K562 (cell line): Measurements from ENCODE around the gene EIF2S3. TPM values are rescaled to one million over a fixed set of nuclear protein-coding genes. Genes with fewer than 3 reads are reported as not detected.

Source experiments
- ATF7 ChIP-seq: fragments of 450-650 bp; IDR thresholded peaks from 2 replicates; pipeline ENCODE4 v1.7.1; 2014; ENCODE audit warnings: mild to moderate bottlenecking, moderate library complexity
- BDP1 ChIP-seq: IDR thresholded peaks from 3 replicates; pipeline ENCODE4 v1.6.1; 2011; ENCODE audit not compliant: insufficient read length, insufficient read depth
- BHLHE40 ChIP-seq: IDR thresholded peaks from 2 replicates; pipeline ENCODE4 v1.6.1; 2011; ENCODE audit warnings: low read length, improper control_type of control experiment
- CCAR2 ChIP-seq: fragments of 200-400 bp; formaldehyde crosslinking; IDR thresholded peaks from 2 replicates; pipeline ENCODE4 v1.6.1; 2017; ENCODE audit warnings: mild to moderate bottlenecking, low read depth, low read length
- CHCHD3 ChIP-seq: fragments of 250-450 bp; sonication (Bioruptor Pico); IDR thresholded peaks from 2 replicates; pipeline ENCODE4 v2.1.2; 2022; ENCODE audit warnings: mild to moderate bottlenecking
- GATAD2B ChIP-seq: fragments of 450-650 bp; IDR thresholded peaks from 2 replicates; pipeline ENCODE4 v1.6.1; 2017; ENCODE audit warnings: mild to moderate bottlenecking, borderline replicate concordance
- JUND ChIP-seq, 2 experiments: IDR thresholded peaks; 2 replicates in 1 of 2; 3 replicates in 1 of 2; pipeline ENCODE4 v1.6.1; 2011; ENCODE audit warnings: borderline replicate concordance in 2 of 2, low read depth in 2 of 2, low read length in 2 of 2, improper control_type of control experiment in 1 of 2, missing biosample characterization in 1 of 2, missing genetic modification characterization in 1 of 2, missing genetic modification reagents in 1 of 2
- KAT2B ChIP-seq: IDR thresholded peaks from one replicate; pipeline ENCODE4 v1.6.1; 2012; ENCODE audit warnings: low read depth, mild to moderate bottlenecking, control low read depth, inconsistent platforms, low read length, moderate library complexity
- LCOR ChIP-seq: sonication (generic); formaldehyde crosslinking; IDR thresholded peaks from 2 replicates; pipeline ENCODE4 v1.8.0; 2022; ENCODE audit warnings: mild to moderate bottlenecking, missing genetic modification reagents
- NFE2L1 ChIP-seq: fragments of 450-650 bp; IDR thresholded peaks from 2 replicates; pipeline ENCODE4 v1.6.1; 2016; ENCODE audit warnings: missing genetic modification characterization, low read depth, mild to moderate bottlenecking, missing compliant biosample characterization, moderate library complexity, borderline replicate concordance
- POLR2A ChIP-seq: fragments of 450-650 bp; conservative IDR thresholded peaks from 2 replicates; pipeline ENCODE4 v1.6.1; 2016
- POLR2H ChIP-seq: IDR thresholded peaks from 2 replicates; pipeline ENCODE4 v1.6.1; 2016; ENCODE audit warnings: missing genetic modification characterization, low read depth, mild to moderate bottlenecking, control low read depth, missing compliant biosample characterization, moderate library complexity
- SMARCC2 ChIP-seq: fragments of 450-650 bp; IDR thresholded peaks from 2 replicates; pipeline ENCODE4 v1.6.1; 2017; ENCODE audit warnings: antibody characterized with exemption, moderate library complexity, mild to moderate bottlenecking, low read depth
- TCF7 ChIP-seq: sonication (generic); IDR thresholded peaks from 2 replicates; pipeline ENCODE4 v1.6.1; 2016; ENCODE audit warnings: antibody characterized with exemption, borderline replicate concordance
- YY1 ChIP-seq, 3 experiments: IDR thresholded peaks; 2 replicates each; pipeline ENCODE4 v1.6.1; 2011; ENCODE audit warnings: low read length in 2 of 3, mild to moderate bottlenecking in 2 of 3, moderate library complexity in 2 of 3, borderline replicate concordance in 1 of 3, control low read depth in 1 of 3, low read depth in 1 of 3; ENCODE audit not compliant: insufficient read depth in 3 of 3, insufficient replicate concordance in 2 of 3, control insufficient read depth in 1 of 3, insufficient read length in 1 of 3; ENCODE audit errors: extremely low read depth in 1 of 3
- polyA plus RNA-seq, 8 experiments: library from polyadenylated mRNA; depleted of rRNA in 4 of 8; stranded (reverse) in 5 of 8; unstranded in 3 of 8; fragments of >200 nt; fragmentation: Nextera tagmentation in 2 of 8; fragmentation: Illumina TruSeq in 1 of 8; extraction: Ambion mirVana in 2 of 8; extraction: Trizol in 1 of 8; gene quantifications; 2 replicates each; pipeline versions ENCODE4 v1.2.1 to v1.2.3, GENCODE V29; 2011 to 2014; ENCODE audit warnings: inconsistent platforms in 1 of 8, missing spikeins in 1 of 8
- total RNA-seq, 7 experiments: library from RNA; depleted of rRNA in 6 of 7; stranded (reverse); fragments of >200 nt in 6 of 7; fragmentation: Illumina TruSeq in 2 of 7; extraction: Trizol in 2 of 7; gene quantifications; 2 replicates each; pipeline versions ENCODE4 v1.2.1 to v1.2.3, GENCODE V29; 2011 to 2021; ENCODE audit warnings: low replicate concordance in 1 of 7
- TF ChIP-seq, protein P1 (sequence below): fragments of 450-650 bp; IDR thresholded peaks from 2 replicates; pipeline ENCODE4 v1.6.1; 2017; ENCODE audit warnings: mild to moderate bottlenecking, moderate library complexity
- TF ChIP-seq, protein P2 (sequence below): IDR thresholded peaks from 2 replicates; pipeline ENCODE4 v1.6.1; 2014; ENCODE audit warnings: antibody characterized with exemption
- TF ChIP-seq, protein P3 (sequence below): fragments of 450-650 bp; IDR thresholded peaks from one replicate; pipeline ENCODE4 v1.6.1; 2018; ENCODE audit warnings: mild to moderate bottlenecking, moderate library complexity; ENCODE audit not compliant: partially characterized antibody
- TF ChIP-seq, protein P4 (sequence below): sonication (generic); formaldehyde crosslinking; IDR thresholded peaks from 2 replicates; pipeline ENCODE4 v1.8.0; 2022; ENCODE audit warnings: missing genetic modification reagents, mild to moderate bottlenecking, moderate library complexity, borderline replicate concordance

The EIF2S3 gene
- total and polyA plus RNA-seq, 9 of the 15 experiments (the other 6 are each of a cell fraction or from before 2014, with no cell fraction given) = 148 to 439 (median 275) TPM

DNA sequence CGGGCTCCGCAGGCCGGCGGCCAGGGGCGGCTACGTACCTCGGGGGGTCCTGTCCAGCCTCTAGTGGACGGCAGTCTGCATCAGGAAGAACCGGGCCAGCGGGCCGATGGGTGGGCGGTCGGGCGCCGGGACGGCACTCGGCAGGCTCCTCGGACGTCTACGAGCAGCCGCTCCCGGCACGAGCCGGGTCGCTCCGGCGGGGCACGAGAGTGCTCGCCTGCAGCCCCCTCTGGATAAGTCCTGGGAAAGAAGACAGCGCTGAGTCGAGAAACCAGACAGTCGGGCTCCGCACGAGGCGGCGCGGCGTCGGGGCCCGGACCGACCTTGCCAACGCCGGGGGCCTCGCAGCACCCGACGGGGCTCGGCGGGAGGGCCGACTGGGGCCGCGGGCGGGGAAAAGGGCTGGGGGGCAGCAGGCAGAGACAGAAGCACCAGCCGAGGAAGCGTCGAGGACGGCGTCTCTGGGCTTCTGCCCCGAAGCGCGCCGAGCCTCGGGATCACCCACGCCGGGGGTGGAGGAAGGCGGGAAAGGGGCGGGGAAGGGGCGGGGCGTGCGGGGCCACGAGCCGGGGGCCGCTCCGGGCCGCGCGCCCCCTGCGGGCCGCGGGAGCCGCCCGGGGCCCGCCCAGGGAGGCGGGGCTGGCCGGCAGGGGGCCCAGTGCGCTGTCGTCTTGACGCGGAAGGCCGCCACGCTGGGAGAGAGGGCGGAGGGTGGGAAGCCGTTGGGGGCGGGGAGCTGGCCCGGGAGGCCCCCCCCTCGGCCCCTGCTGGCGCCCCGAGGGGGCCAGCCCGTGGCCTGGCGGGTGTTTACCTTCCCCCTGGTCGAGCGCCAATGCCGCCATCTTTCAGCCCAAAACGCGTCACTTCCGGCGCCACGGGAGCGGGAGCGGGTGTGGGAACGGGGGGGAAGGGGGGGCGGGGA, 29.7 kb upstream of the EIF2S3 start (continued):
- TF ChIP-seq KAT2B (no peak), CHCHD3 (CRISPR knock-in tag) (no peak), YY1 (IDR thresholded peaks at IDR 0.05; ENCODE audit: borderline replicate concordance in 1 of 3, control insufficient read depth in 1 of 3, extremely low read depth in 1 of 3, insufficient read depth in 3 of 3, insufficient read length in 1 of 3, insufficient replicate concordance in 2 of 3, low read depth in 1 of 3, low read length in 2 of 3) (peak; percentile 49 to 95 (median 87)), ATF7 (no peak), BHLHE40 (peak; percentile 36), SMARCC2 (no peak), NFE2L1 (tag) (no peak), TCF7 (no peak), LCOR (CRISPR knock-in tag) (no peak), JUND (IDR thresholded peaks at IDR 0.05; ENCODE audit: borderline replicate concordance, low read depth, low read length) (peak; percentile 29; the same call in 1 of the 2 replicates), JUND (tag; IDR thresholded peaks at IDR 0.05; ENCODE audit: borderline replicate concordance, low read depth, low read length) (no peak; the same call in 2 of the 3 replicates), GATAD2B (no peak), CCAR2 (no peak), BDP1 (no peak), POLR2H (tag) (peak; percentile 90), POLR2A (peak; percentile 85)
- TF ChIP-seq, protein P1, sequence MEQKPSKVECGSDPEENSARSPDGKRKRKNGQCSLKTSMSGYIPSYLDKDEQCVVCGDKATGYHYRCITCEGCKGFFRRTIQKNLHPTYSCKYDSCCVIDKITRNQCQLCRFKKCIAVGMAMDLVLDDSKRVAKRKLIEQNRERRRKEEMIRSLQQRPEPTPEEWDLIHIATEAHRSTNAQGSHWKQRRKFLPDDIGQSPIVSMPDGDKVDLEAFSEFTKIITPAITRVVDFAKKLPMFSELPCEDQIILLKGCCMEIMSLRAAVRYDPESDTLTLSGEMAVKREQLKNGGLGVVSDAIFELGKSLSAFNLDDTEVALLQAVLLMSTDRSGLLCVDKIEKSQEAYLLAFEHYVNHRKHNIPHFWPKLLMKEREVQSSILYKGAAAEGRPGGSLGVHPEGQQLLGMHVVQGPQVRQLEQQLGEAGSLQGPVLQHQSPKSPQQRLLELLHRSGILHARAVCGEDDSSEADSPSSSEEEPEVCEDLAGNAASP = no peak
- TF ChIP-seq, protein P2, sequence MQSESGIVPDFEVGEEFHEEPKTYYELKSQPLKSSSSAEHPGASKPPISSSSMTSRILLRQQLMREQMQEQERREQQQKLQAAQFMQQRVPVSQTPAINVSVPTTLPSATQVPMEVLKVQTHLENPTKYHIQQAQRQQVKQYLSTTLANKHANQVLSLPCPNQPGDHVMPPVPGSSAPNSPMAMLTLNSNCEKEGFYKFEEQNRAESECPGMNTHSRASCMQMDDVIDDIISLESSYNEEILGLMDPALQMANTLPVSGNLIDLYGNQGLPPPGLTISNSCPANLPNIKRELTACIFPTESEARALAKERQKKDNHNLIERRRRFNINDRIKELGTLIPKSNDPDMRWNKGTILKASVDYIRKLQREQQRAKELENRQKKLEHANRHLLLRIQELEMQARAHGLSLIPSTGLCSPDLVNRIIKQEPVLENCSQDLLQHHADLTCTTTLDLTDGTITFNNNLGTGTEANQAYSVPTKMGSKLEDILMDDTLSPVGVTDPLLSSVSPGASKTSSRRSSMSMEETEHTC = no peak
- TF ChIP-seq, protein P3, sequence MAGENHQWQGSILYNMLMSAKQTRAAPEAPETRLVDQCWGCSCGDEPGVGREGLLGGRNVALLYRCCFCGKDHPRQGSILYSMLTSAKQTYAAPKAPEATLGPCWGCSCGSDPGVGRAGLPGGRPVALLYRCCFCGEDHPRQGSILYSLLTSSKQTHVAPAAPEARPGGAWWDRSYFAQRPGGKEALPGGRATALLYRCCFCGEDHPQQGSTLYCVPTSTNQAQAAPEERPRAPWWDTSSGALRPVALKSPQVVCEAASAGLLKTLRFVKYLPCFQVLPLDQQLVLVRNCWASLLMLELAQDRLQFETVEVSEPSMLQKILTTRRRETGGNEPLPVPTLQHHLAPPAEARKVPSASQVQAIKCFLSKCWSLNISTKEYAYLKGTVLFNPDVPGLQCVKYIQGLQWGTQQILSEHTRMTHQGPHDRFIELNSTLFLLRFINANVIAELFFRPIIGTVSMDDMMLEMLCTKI = no peak
- TF ChIP-seq, protein P4, sequence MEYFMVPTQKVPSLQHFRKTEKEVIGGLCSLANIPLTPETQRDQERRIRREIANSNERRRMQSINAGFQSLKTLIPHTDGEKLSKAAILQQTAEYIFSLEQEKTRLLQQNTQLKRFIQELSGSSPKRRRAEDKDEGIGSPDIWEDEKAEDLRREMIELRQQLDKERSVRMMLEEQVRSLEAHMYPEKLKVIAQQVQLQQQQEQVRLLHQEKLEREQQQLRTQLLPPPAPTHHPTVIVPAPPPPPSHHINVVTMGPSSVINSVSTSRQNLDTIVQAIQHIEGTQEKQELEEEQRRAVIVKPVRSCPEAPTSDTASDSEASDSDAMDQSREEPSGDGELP = peak; percentile 42; the same call in 1 of the 2 replicates
